PFSK-1 (cell line): ENCODE data around the gene CYP27C1.

Experiments used
- POLR2AphosphoS5 ChIP-seq: IDR thresholded peaks from 2 replicates; pipeline ENCODE4 v1.6.1; 2012; ENCODE audit warnings: low read depth, mild to moderate bottlenecking, control low read depth, low read length, moderate library complexity
- REST ChIP-seq, 2 experiments: IDR thresholded peaks; 2 replicates each; pipeline versions ENCODE4 v1.6.1 to v1.8.0; 2011 to 2012; ENCODE audit warnings: low read depth in 2 of 2, low read length in 2 of 2, control low read depth in 1 of 2, inconsistent platforms in 1 of 2, mild to moderate bottlenecking in 1 of 2, moderate library complexity in 1 of 2; ENCODE audit not compliant: insufficient read depth in 1 of 2
- TAF1 ChIP-seq: IDR thresholded peaks from 2 replicates; pipeline ENCODE4 v1.6.1; 2012; ENCODE audit warnings: low read length, control low read depth, borderline replicate concordance; ENCODE audit not compliant: insufficient read depth

GRCh38 chr2:127137225-127137624 lies 82.9 kb downstream of the CYP27C1 start:
- TF ChIP-seq REST (IDR thresholded peaks at IDR 0.05; ENCODE audit: insufficient read depth in 1 of 2, low read depth in 2 of 2, low read length in 2 of 2): no peak
- TF ChIP-seq POLR2AphosphoS5: no peak
- no peak for TF ChIP-seq TAF1
